OCI-LY3 (cell line): ENCODE data around the gene LIMD2.

Experiments used
- EZH2phosphoT487 ChIP-seq: fragments of 200-600 bp; shearing (Covaris generic); IDR thresholded peaks from 2 replicates; pipeline ENCODE4 v1.6.1; 2018; ENCODE audit warnings: antibody characterized with exemption, mixed run types, low read depth
- TF ChIP-seq, protein P1 (sequence below): fragments of 200-600, 300-600 bp; sonication (generic); IDR thresholded peaks from 2 replicates; pipeline ENCODE4 v1.5.1; 2014; ENCODE audit warnings: antibody characterized with exemption, low read length, low read depth

DNA sequence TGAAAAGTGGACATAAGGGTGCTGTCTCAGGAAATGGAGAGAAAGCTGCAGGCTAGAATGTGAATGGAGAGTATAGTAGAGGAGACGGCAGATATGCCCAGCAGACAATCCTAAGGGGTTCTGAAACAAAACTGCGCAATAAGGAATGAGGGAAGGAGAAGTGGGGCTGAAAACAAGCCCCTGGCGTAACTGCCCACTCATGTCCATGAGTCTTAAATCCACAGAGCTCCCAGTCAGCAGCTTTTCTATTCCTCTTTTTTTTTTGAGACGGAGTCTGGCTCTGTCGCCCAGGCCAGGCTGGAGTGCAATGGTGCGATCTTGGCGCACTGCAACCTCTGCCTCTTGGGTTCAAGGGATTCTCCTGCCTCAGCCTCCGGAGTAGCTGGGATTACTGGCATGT lies 35.8 kb upstream of the LIMD2 start:
- TF ChIP-seq, protein P1, sequence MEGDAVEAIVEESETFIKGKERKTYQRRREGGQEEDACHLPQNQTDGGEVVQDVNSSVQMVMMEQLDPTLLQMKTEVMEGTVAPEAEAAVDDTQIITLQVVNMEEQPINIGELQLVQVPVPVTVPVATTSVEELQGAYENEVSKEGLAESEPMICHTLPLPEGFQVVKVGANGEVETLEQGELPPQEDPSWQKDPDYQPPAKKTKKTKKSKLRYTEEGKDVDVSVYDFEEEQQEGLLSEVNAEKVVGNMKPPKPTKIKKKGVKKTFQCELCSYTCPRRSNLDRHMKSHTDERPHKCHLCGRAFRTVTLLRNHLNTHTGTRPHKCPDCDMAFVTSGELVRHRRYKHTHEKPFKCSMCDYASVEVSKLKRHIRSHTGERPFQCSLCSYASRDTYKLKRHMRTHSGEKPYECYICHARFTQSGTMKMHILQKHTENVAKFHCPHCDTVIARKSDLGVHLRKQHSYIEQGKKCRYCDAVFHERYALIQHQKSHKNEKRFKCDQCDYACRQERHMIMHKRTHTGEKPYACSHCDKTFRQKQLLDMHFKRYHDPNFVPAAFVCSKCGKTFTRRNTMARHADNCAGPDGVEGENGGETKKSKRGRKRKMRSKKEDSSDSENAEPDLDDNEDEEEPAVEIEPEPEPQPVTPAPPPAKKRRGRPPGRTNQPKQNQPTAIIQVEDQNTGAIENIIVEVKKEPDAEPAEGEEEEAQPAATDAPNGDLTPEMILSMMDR = no peak
- TF ChIP-seq EZH2phosphoT487 = no peak
